A549 (cell line): ENCODE data around the gene ST8SIA1. TPM values are rescaled to one million over a fixed set of nuclear protein-coding genes. Genes with fewer than 3 reads are reported as not detected.
A peak's percentile ranks its signal among the peaks of the same experiment; 100 is the strongest.

Experiments used
- ATAC-seq, 2 experiments: fragments of 200-7000 bp in 1 of 2; fragments of >200 bp in 1 of 2; cut with Nextera tagmentation in 1 of 2; cut with Tn5 transposase in 1 of 2; 3 replicates each; pipeline versions ENCODE4 v1.8.0 to v1.9.1; 2018 to 2020; ENCODE audit warnings: mild to moderate bottlenecking in 1 of 2, moderate library complexity in 1 of 2
- CTCF ChIA-PET: fragments of 300-600 bp; sonication (Branson Sonifier 250); formaldehyde crosslinking; extraction: SDS; loops from one replicate; lab custom pipeline; 2021; ENCODE audit warnings: antibody characterized with exemption, inconsistent platforms; lab: Yijun Ruan, JAX
- POLR2A ChIA-PET: fragments of 350-600 bp; formaldehyde crosslinking; extraction: SDS; loops from one replicate; lab custom pipeline; 2021; ENCODE audit warnings: antibody characterized with exemption, inconsistent platforms; lab: Yijun Ruan, JAX
- DNase-seq, 2 experiments: peaks; one replicate each; pipeline versions ENCODE4 v3.0.0 to v3.0.0-alpha.2; 2011 to 2016; ENCODE audit warnings: low read depth in 1 of 2, low spot score in 1 of 2
- FAIRE-seq: peaks from 2 replicates; lab custom pipeline; 2011; peaks lifted over from hg19 to GRCh38; lab: Jason Lieb, UNC
- H3K27ac ChIP-seq, 2 experiments: fragments of >200 bp; sonication (Bioruptor Twin); formaldehyde crosslinking; 3 replicates each; pipeline ENCODE4 v1.5.1; 2016 to 2017
- H3K4me1 ChIP-seq: fragments of >200 bp; sonication (Bioruptor Twin); formaldehyde crosslinking; 3 replicates; pipeline ENCODE4 v1.6.1; 2016
- H3K4me2 ChIP-seq: fragments of >200 bp; sonication (Bioruptor Twin); formaldehyde crosslinking; 3 replicates; pipeline ENCODE4 v1.6.1; 2016
- H3K4me3 ChIP-seq: fragments of >200 bp; sonication (Bioruptor Twin); formaldehyde crosslinking; 3 replicates; pipeline ENCODE4 v1.5.1; 2016
- H3K9me3 ChIP-seq: fragments of >200 bp; sonication (Bioruptor Twin); formaldehyde crosslinking; 3 replicates; pipeline ENCODE4 v1.6.1; 2016
- BHLHE40 ChIP-seq: IDR thresholded peaks from 2 replicates; pipeline ENCODE4 v1.6.1; 2012; ENCODE audit warnings: low read depth, low read length, inconsistent platforms
- CBX2 ChIP-seq: fragments of 200-600 bp; sonication (generic); IDR thresholded peaks from 2 replicates; pipeline ENCODE4 v1.6.1; 2016; ENCODE audit warnings: low read depth, mild to moderate bottlenecking, borderline replicate concordance
- CEBPB ChIP-seq, 2 experiments: fragments of >200 bp in 1 of 2; sonication (Bioruptor Twin) in 1 of 2; formaldehyde crosslinking in 1 of 2; IDR thresholded peaks; 2 replicates each; pipeline ENCODE4 v1.6.1; 2012 to 2016
- EHF ChIP-seq: fragments of 250-450 bp; sonication (Bioruptor Pico); IDR thresholded peaks from 2 replicates; pipeline ENCODE4 v1.5.0; 2020; ENCODE audit warnings: mild to moderate bottlenecking
- ESRRA ChIP-seq: fragments of 150-350 bp; IDR thresholded peaks from 2 replicates; pipeline ENCODE4 v1.6.1; 2014; ENCODE audit warnings: mild to moderate bottlenecking, low read length, borderline replicate concordance
- FOXS1 ChIP-seq: fragments of 250-450 bp; sonication (Bioruptor Pico); IDR thresholded peaks from 2 replicates; pipeline ENCODE4 v1.5.0; 2020; ENCODE audit warnings: mild to moderate bottlenecking, moderate library complexity
- JUNB ChIP-seq: fragments of >200 bp; sonication (Bioruptor Twin); formaldehyde crosslinking; IDR thresholded peaks from 2 replicates; pipeline ENCODE4 v1.6.1; 2016
- KDM1A ChIP-seq: fragments of 200-600 bp; sonication (generic); IDR thresholded peaks from 2 replicates; pipeline ENCODE4 v1.6.1; 2016; ENCODE audit warnings: low read depth, mild to moderate bottlenecking
- MAFK ChIP-seq: fragments of 450-650 bp; IDR thresholded peaks from 2 replicates; pipeline ENCODE4 v1.6.1; 2014; ENCODE audit not compliant: partially characterized antibody
- MAZ ChIP-seq: fragments of 150-350 bp; IDR thresholded peaks from 2 replicates; pipeline ENCODE4 v1.6.1; 2014; ENCODE audit warnings: antibody characterized with exemption, low read depth, low read length, borderline replicate concordance
- MYC ChIP-seq: IDR thresholded peaks from 2 replicates; pipeline ENCODE4 v1.6.1; 2012; ENCODE audit warnings: mild to moderate bottlenecking, inconsistent platforms, low read length, improper control_type of control experiment, borderline replicate concordance
- NPAS2 ChIP-seq: fragments of 250-450 bp; sonication (Bioruptor Pico); IDR thresholded peaks from 2 replicates; pipeline ENCODE4 v1.8.0; 2022; ENCODE audit warnings: mild to moderate bottlenecking, moderate library complexity, borderline replicate concordance
- POLR2A ChIP-seq: IDR thresholded peaks from 2 replicates; pipeline ENCODE4 v1.6.1; 2012; ENCODE audit warnings: mild to moderate bottlenecking, low read length
- RAD21 ChIP-seq, 2 experiments: fragments of >200 bp in 1 of 2; sonication (Bioruptor Twin) in 1 of 2; formaldehyde crosslinking in 1 of 2; IDR thresholded peaks in 1 of 2; conservative IDR thresholded peaks in 1 of 2; 2 replicates in 1 of 2; 3 replicates in 1 of 2; pipeline ENCODE4 v1.6.1; 2012 to 2018; ENCODE audit warnings: inconsistent platforms in 1 of 2
- RFX5 ChIP-seq: fragments of 450-650 bp; IDR thresholded peaks from 2 replicates; pipeline ENCODE4 v1.7.1; 2014; ENCODE audit warnings: antibody characterized with exemption, mild to moderate bottlenecking, moderate library complexity
- TP53 ChIP-seq: fragments of 250-450 bp; sonication (Bioruptor Pico); IDR thresholded peaks from 2 replicates; pipeline ENCODE4 v1.5.0; 2021; ENCODE audit warnings: mild to moderate bottlenecking, moderate library complexity
- WGBS: methylation state at CpG from one replicate; pipeline ENCODE4 v1.1.6; 2017; ENCODE audit errors: missing lambda C conversion rate; 5-methylcytosine and 5-hydroxymethylcytosine counted together
- polyA plus RNA-seq, 4 experiments: library from polyadenylated mRNA; depleted of rRNA in 3 of 4; stranded (reverse); fragments of >200 nt; fragmentation: RNase III in 1 of 4; extraction: RNeasy Plus Mini Kit Qiagen cat#74134 plus additional on column Dnase treatment in 1 of 4; gene quantifications; 2 replicates in 3 of 4; 3 replicates in 1 of 4; pipeline ENCODE4 v1.2.3, GENCODE V29; 2011 to 2017
- TF ChIP-seq, protein P1 (sequence below): fragments of 250-450 bp; sonication (Bioruptor Pico); IDR thresholded peaks from 2 replicates; pipeline ENCODE4 v1.5.0; 2021; ENCODE audit warnings: mild to moderate bottlenecking, moderate library complexity, borderline replicate concordance
- TF ChIP-seq, protein P2 (sequence below): IDR thresholded peaks from 2 replicates; pipeline ENCODE4 v1.6.1; 2012; ENCODE audit warnings: low read depth, borderline replicate concordance
- TF ChIP-seq, protein P3 (sequence below): fragments of >200 bp; sonication (Bioruptor Twin); formaldehyde crosslinking; IDR thresholded peaks from 3 replicates; pipeline ENCODE4 v1.6.1; 2016
- TF ChIP-seq, protein P4 (sequence below): fragments of 250-450 bp; sonication (Bioruptor Pico); IDR thresholded peaks from 2 replicates; pipeline ENCODE4 v1.5.0; 2020; ENCODE audit warnings: low read depth, mild to moderate bottlenecking, moderate library complexity

The ST8SIA1 gene
- polyA plus RNA-seq, 2 of the 4 experiments (the other 2 are of a cell fraction) = 0.41 to 1.1 TPM

DNA sequence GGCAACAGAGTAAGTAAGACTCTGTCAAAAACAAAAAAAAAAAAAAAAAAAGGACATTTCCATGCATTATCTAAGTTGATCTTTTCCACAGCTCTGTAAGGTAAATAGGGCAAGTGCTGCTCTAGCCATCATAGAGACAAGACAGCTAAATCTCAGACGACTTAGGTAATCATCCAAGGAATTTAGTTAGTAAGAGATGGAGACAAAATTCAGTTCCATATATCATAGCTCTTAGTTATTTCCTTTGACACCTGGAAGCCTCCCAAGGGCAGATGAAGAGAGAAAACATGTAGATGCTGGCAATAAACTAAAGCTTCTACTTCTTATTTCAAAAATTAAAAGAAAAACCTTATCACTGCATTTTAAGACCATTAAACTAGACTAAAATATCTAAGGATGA is 48.7 kb downstream of the ST8SIA1 start:
- no peak for DNase-seq
- WGBS = 17% methylated on average over 1 of the region's 1 CpG
- TF ChIP-seq KDM1A (no peak), RAD21 (conservative IDR thresholded peaks at IDR 0.05 in 1 of 2, IDR thresholded peaks at IDR 0.05 in 1 of 2) (no peak), NPAS2 (CRISPR knock-in tag) (no peak)
- TF ChIP-seq, all 56 proteins: peak for 0
- FAIRE-seq (no peak), ATAC-seq (no peak)
- Histone ChIP-seq H3K27ac (no peak overlapping the region), H3K4me2 (no peak overlapping the region), H3K9me3 (no peaks in the 10 kb centered on the region), H3K4me1 (peaks cover 23% of the 10 kb centered on the region), H3K4me3 (no peak overlapping the region)
- ChIA-PET POLR2A (no interaction called here), CTCF (interaction anchor here (0.6 to 1.0 kb wide), 2 partner anchors 161 to 922 kb away, joined by 3 to 4 read pairs; no protein-coding TSS in a partner anchor)

DNA sequence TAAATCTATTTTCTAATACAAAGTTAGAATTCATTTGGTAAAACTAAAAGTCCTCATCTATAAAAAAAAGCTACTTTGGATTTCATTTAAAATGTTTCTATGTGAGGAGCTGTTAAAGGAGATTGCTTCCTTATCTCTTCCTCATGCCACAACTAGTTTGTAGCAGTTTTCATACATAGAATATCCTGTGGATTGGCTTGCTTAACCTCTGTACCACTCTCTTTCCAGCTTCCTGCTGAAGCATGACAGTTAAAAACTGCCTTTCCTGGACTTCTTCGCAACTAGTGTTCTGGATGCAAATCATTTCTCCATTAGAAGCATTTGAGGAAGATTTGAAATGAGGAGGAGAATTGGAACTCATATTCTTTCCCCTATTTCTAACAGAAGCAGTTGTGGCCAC is 49.6 kb downstream of the ST8SIA1 start:
- Histone ChIP-seq H3K9me3 (no peaks in the 10 kb centered on the region), H3K27ac (no peak overlapping the region), H3K4me2 (no peak overlapping the region), H3K4me1 (peaks cover 23% of the 10 kb centered on the region), H3K4me3 (no peak overlapping the region)
- no peak for ATAC-seq
- CTCF ChIA-PET = interaction anchor here (0.6 kb wide), 1 partner anchor 587 kb away, joined by 3 read pairs; no protein-coding TSS in a partner anchor
- FAIRE-seq = no peak
- WGBS = 81% methylated on average over 1 of the region's 1 CpG
- DNase-seq = no peak
- POLR2A ChIA-PET = no interaction called here
- TF ChIP-seq FOXS1 (no peak), MYC (no peak), RFX5 (no peak)
- TF ChIP-seq, protein P1, sequence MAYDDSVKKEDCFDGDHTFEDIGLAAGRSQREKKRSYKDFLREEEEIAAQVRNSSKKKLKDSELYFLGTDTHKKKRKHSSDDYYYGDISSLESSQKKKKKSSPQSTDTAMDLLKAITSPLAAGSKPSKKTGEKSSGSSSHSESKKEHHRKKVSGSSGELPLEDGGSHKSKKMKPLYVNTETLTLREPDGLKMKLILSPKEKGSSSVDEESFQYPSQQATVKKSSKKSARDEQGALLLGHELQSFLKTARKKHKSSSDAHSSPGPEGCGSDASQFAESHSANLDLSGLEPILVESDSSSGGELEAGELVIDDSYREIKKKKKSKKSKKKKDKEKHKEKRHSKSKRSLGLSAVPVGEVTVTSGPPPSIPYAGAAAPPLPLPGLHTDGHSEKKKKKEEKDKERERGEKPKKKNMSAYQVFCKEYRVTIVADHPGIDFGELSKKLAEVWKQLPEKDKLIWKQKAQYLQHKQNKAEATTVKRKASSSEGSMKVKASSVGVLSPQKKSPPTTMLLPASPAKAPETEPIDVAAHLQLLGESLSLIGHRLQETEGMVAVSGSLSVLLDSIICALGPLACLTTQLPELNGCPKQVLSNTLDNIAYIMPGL (CRISPR knock-in tag) = no peak

DNA sequence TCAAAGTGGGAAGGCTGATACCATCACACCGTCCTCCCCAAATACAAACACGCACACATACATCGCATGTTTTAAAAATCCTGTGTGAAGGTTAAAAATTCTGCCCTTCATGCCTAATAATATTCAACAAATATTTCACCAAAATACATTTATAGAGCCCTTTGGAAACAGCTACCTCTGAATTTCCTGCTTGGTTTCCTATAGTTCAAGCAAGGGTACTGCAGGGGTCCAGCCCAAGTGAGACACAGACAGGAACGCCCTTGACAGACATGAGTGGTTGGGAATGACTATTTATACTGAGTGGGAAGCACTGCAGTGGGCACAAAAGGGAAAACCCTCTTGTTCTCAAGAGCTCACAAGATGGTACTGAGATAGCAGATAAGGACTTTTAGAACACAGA is 51.0 kb downstream of the ST8SIA1 start:
- H3K4me1 ChIP-seq = peaks cover 23% of the 10 kb centered on the region
- ChIA-PET POLR2A (no interaction called here), CTCF (interaction anchor here (1.1 kb wide), 1 partner anchor 52 kb away, joined by 3 read pairs; no protein-coding TSS in a partner anchor)
- H3K4me3 ChIP-seq = no peak overlapping the region
- WGBS = 86% methylated on average over 4 of the region's 4 CpGs
- FAIRE-seq = no peak
- no peak for TF ChIP-seq RFX5
- no peak for TF ChIP-seq JUNB
- TF ChIP-seq CBX2 = no peak
- no peak for TF ChIP-seq EHF (CRISPR knock-in tag)
- no peak for TF ChIP-seq BHLHE40
- no peak for TF ChIP-seq KDM1A
- TF ChIP-seq, protein P2, sequence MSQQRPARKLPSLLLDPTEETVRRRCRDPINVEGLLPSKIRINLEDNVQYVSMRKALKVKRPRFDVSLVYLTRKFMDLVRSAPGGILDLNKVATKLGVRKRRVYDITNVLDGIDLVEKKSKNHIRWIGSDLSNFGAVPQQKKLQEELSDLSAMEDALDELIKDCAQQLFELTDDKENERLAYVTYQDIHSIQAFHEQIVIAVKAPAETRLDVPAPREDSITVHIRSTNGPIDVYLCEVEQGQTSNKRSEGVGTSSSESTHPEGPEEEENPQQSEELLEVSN = no peak
- TF ChIP-seq, protein P3, sequence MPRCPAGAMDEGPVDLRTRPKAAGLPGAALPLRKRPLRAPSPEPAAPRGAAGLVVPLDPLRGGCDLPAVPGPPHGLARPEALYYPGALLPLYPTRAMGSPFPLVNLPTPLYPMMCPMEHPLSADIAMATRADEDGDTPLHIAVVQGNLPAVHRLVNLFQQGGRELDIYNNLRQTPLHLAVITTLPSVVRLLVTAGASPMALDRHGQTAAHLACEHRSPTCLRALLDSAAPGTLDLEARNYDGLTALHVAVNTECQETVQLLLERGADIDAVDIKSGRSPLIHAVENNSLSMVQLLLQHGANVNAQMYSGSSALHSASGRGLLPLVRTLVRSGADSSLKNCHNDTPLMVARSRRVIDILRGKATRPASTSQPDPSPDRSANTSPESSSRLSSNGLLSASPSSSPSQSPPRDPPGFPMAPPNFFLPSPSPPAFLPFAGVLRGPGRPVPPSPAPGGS = no peak
- no peak for TF ChIP-seq MAZ
- no peak for TF ChIP-seq POLR2A
- no peak for TF ChIP-seq MYC
- no peak for TF ChIP-seq TP53 (CRISPR knock-in tag)
- no peak for TF ChIP-seq MAFK
- no peak for TF ChIP-seq ESRRA
- TF ChIP-seq NPAS2 (CRISPR knock-in tag) = no peak
- TF ChIP-seq, protein P4, sequence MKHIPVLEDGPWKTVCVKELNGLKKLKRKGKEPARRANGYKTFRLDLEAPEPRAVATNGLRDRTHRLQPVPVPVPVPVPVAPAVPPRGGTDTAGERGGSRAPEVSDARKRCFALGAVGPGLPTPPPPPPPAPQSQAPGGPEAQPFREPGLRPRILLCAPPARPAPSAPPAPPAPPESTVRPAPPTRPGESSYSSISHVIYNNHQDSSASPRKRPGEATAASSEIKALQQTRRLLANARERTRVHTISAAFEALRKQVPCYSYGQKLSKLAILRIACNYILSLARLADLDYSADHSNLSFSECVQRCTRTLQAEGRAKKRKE (CRISPR knock-in tag) = no peak
- no peak for TF ChIP-seq CEBPB (IDR thresholded peaks at IDR 0.05)
- no peaks in the 10 kb centered on the region for H3K9me3 ChIP-seq
- peak overlapping the region in 1 of 2 experiments; percentile 12; a peak in 1 of 6 replicates for H3K27ac ChIP-seq
- ATAC-seq = peak in 1 of 2 experiments; percentile 64; a peak in 2 of 6 replicates
- no peak overlapping the region for H3K4me2 ChIP-seq
- no peak for DNase-seq
